HG03521 (cell line): ENCODE results near the gene ARHGAP29.

Experiments
- ATAC-seq: cut with Tn5 transposase; IDR thresholded peaks from one replicate; pipeline ENCODE4 v1.9.1; 2021; ENCODE audit warnings: mild to moderate bottlenecking, moderate library complexity; ENCODE audit not compliant: unreplicated experiment

ARHGAP29 gene

DNA sequence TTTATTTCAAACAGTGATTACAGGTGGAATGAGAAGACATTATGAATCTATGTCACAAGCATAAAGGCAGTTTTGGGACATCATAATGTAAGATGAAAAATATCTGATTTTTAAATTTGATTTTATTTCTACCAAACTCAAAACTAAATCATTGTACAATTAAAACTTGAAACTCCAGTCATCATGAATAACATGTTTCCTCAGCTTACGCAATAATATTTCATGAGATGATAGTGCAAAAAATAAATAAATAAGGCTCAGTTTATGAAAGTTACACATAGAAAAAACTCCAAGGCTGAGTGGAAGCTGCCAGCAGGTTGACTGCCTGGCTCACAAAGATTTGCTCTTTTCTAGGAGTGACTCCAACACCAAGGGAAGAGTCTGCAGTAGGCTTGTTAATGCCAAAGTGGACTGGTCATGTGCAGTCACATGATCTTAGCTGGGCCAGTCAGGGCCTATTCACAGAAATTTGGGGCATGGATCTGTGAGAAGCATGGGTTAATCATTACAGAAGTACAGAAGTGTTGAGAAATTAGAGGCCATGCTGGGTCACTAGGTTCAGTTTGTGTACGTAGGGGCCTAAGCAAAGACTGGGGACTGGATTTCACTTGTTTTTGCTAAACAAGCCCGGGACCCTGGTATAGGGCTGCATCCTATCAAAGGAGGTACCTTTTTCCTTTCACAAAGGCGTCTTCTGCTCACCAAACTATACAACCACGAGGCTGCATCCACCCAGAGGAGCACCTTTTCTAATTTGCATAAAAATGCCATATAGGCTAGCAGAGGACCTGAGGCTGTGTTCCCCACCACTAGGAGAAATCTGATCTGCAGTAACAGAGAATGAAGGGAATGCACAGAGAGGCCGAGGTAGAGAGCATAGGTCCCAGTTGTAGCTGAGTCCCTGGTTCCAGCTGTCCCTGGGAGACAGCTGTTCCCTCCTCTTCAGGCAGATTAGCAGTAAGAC lies 111.6 kb downstream of the ARHGAP29 start:
- ATAC-seq: no peak

DNA sequence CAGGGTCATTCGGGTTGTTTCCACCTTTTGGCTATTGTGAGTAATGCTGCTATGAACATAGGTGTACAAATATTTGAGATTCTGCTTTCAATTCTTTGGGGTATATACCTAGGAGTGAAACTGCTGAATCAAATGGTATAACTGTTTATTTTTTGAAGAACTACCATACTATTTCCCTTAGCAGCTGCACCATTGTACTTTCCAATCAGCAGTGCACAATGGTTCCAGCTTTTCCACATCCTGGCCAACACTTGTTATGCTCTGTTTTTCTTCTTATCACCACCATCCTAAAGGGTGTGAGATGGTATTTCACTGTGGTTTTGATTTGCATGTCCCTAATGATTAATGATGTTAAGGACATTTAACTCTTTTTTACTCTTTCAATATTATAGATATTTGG lies 112.8 kb downstream of the ARHGAP29 start:
- ATAC-seq: no peak

DNA sequence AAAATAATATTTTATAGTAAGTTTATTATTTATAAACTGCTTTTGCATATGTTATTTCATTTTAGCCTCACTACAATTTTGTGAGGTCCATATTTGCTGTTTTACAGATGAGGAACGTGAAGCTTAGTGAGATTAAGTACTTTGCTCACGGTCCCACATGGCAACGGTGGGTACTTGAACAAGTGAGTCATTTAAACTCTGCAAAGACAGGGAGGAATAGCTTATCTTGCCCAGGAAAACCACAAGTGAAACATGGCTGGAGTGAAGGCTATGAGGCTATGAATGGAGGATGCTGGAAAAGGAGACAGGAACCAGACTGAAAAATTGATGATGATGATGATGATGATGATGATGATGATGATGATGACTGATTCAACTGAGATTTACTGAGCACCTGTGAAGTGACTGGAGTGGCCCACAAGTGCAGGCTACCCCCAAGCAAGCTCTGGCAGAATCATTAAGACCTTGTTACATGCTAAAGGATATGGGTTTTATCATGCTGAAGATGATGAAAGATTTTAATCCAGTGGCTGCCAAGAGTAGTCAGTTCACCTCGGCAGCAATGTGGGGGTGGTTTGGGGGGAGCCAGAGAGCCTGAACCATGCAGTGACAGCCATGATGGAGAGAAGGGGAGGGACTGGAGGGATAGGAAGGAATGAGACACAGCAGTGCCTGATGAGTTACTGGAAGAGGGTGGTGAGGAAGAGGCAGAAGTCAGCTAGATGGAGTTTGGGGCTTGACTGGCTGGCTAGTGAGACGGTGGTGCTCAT lies 115.0 kb downstream of the ARHGAP29 start:
- ATAC-seq: no peak
